Stomach (tissue), 4 donors: ENCODE measurements around the gene C2CD4C.

Experiments
- POLR2A ChIP-seq, 4 donors: fragments of 450-650 bp; IDR thresholded peaks; one replicate each; pipeline ENCODE4 v1.6.1; 2016; ENCODE audit warnings: antibody characterized with exemption in 4 of 4, control low read depth in 2 of 4, mild to moderate bottlenecking in 1 of 4, moderate library complexity in 1 of 4
- POLR2AphosphoS5 ChIP-seq, 3 donors: sonication (generic); formaldehyde crosslinking; IDR thresholded peaks; one replicate each; pipeline ENCODE4 v1.6.1; 2016; ENCODE audit warnings: antibody characterized with exemption in 3 of 3
- TF ChIP-seq, protein P1 (sequence below), 7 experiments: fragments of 450-650 bp in 4 of 7; fragments of 200-600 bp in 3 of 7; sonication (generic) in 3 of 7; IDR thresholded peaks; one replicate each; pipeline ENCODE4 v1.5.1; 2016 to 2019; ENCODE audit warnings: antibody characterized with exemption in 7 of 7, control low read depth in 2 of 7, mild to moderate bottlenecking in 1 of 7

GRCh38 chr19:440391-441212 lies 31.7 kb upstream of the C2CD4C start:
- TF ChIP-seq, protein P1, sequence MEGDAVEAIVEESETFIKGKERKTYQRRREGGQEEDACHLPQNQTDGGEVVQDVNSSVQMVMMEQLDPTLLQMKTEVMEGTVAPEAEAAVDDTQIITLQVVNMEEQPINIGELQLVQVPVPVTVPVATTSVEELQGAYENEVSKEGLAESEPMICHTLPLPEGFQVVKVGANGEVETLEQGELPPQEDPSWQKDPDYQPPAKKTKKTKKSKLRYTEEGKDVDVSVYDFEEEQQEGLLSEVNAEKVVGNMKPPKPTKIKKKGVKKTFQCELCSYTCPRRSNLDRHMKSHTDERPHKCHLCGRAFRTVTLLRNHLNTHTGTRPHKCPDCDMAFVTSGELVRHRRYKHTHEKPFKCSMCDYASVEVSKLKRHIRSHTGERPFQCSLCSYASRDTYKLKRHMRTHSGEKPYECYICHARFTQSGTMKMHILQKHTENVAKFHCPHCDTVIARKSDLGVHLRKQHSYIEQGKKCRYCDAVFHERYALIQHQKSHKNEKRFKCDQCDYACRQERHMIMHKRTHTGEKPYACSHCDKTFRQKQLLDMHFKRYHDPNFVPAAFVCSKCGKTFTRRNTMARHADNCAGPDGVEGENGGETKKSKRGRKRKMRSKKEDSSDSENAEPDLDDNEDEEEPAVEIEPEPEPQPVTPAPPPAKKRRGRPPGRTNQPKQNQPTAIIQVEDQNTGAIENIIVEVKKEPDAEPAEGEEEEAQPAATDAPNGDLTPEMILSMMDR (IDR thresholded peaks at IDR 0.05) = no peak
- TF ChIP-seq POLR2A (IDR thresholded peaks at IDR 0.05) (no peak), POLR2AphosphoS5 (IDR thresholded peaks at IDR 0.05) (no peak)
